ENCODE results near the gene HDAC8. TPM values are rescaled to one million over a fixed set of nuclear protein-coding genes. Genes with fewer than 3 reads are reported as not detected.
A peak's percentile ranks its signal among the peaks of the same experiment; 100 is the strongest.

HDAC8 gene
- total RNA-seq, 1 donor from 2014 or later, result 21.4 TPM

DNA sequence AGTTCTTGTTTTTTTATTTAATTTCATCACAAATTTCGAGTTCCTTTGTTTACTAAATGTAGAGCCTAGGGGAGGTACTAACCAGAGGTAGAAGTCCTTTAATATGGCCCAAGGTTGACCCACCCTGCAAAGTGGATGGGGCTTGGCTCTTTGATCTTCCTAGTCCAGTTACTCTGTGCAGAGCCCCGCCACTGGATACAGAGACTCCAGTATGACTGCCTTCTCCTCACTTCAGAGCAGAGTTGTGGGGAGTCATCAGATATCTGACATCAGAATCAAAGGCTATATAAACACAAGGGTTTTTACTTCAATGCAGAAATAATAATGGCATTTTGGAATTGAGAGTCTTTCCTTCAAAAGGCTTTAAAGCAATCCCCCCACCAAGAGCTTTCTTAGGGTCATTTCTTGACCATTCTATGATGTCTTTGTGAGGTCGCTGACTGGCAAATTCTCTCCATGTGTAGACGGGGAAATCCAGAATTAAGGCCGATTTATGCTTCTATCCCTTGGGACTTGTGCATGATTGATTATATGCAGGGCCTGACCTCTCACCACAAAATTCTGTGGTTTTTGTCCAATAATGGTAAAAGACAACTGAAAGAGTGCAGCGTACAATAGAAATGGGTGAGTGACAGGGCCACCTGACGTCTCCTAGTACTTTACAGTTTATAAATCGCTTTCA is 178.7 kb downstream of the HDAC8 start:
- peaks cover 0 to 20% (median 16%) of the 10 kb centered on the region in 3 donors for H3K4me1 ChIP-seq (ENCODE audit: control insufficient read depth in 3 of 3, insufficient read depth in 3 of 3, low read length in 3 of 3)
- H3K9me3 ChIP-seq (ENCODE audit: control insufficient read depth in 3 of 3, low read length in 3 of 3), result no peaks in the 10 kb centered on the region
- peak overlapping the region in 1 of 3 donors; percentile 8 for H3K9ac ChIP-seq (ENCODE audit: low read depth in 1 of 3, low read length in 3 of 3)
- H3K4me3 ChIP-seq (ENCODE audit: low read length in 3 of 3), result peak overlapping the region in 1 of 3 donors; percentile 35
- no peak overlapping the region for H3K27ac ChIP-seq (ENCODE audit: low read depth, low read length)
- H3K27me3 ChIP-seq (ENCODE audit: control insufficient read depth in 3 of 3, insufficient read depth in 3 of 3, low read length in 3 of 3), result no peaks in the 10 kb centered on the region
- H3K36me3 ChIP-seq (ENCODE audit: control insufficient read depth in 3 of 3, insufficient read depth in 3 of 3, low read length in 3 of 3), result no peaks in the 10 kb centered on the region

DNA sequence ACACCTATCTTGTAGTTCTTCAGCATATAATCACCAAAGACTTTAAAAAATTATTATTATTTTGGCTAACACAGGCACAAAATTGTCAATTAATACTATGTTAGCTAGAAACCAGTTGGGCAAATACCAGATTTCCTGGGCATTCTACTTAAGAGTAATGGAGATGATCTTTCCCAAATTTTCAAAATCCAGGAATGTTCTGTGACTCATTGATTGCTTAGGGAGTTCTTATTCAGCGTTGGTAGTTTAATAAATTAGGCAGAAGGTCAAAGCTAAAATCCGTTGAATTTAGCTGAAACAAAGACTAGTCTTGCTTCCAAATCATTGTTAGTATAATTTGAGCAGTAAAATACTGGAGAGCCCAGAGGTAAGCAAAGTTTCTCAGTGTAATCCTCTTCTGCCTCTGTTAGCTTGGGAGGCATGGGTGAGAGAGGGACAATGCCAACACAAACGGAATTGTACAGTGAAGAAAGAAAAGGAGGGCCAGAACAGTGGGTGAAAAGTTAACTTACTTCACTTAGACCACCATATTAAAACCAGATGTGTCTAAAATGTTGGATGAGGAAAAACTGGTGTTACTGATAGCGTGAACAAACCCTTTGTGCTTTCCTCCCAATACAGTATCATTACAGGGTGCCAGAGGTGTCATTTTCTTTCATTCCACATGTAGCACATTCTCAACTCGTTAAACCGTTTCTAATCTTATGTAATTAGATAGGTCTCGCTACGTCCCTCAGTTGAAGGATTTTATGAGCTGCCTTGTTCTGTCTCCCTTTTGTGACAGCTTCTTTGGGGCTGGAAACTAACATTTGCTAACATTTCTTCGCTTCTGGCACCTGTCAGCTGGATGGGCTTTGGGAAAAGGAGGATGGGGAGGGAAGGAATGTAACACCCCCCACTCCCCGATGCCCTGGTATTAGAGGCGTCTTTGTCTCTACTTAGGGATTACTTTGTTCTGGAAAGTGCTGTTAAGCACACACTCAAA is 179.5 kb downstream of the HDAC8 start:
- H3K4me3 ChIP-seq (ENCODE audit: low read length in 3 of 3), result no peak overlapping the region
- no peaks in the 10 kb centered on the region for H3K27me3 ChIP-seq (ENCODE audit: control insufficient read depth in 3 of 3, insufficient read depth in 3 of 3, low read length in 3 of 3)
- H3K4me1 ChIP-seq (ENCODE audit: control insufficient read depth in 3 of 3, insufficient read depth in 3 of 3, low read length in 3 of 3), result peaks cover 0 to 20% (median 16%) of the 10 kb centered on the region in 3 donors
- H3K9ac ChIP-seq (ENCODE audit: low read depth in 1 of 3, low read length in 3 of 3), result no peak overlapping the region
- H3K27ac ChIP-seq (ENCODE audit: low read depth, low read length), result no peak overlapping the region
- H3K9me3 ChIP-seq (ENCODE audit: control insufficient read depth in 3 of 3, low read length in 3 of 3), result no peaks in the 10 kb centered on the region
- no peaks in the 10 kb centered on the region for H3K36me3 ChIP-seq (ENCODE audit: control insufficient read depth in 3 of 3, insufficient read depth in 3 of 3, low read length in 3 of 3)

DNA sequence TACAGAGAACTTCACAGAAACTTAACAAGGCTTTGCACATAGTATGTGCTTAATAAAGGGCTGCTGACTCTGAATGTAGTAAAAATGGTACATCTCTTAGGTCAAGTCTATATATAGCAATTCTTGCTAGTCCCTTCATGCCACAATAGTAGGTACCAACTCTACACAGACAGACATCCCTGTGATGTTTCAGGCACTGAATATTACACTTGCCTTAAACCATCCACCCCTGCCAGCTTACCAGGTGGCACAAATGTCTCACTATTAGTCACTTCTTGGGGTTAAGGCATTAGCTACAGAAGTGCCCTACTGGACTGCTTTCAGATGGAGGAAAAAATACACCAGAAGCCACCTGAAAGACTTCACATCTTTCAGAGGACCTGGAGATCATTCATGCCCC is 180.6 kb downstream of the HDAC8 start:
- no peaks in the 10 kb centered on the region for H3K9me3 ChIP-seq (ENCODE audit: control insufficient read depth in 3 of 3, low read length in 3 of 3)
- H3K9ac ChIP-seq (ENCODE audit: low read depth in 1 of 3, low read length in 3 of 3), result no peak overlapping the region

GRCh38 chrX:72387247-72387646 is 185.4 kb downstream of the HDAC8 start:
- no peak overlapping the region for H3K4me3 ChIP-seq (ENCODE audit: low read length in 3 of 3)
- peaks cover 2 to 4% (median 3%) of the 10 kb centered on the region in 3 donors for H3K4me1 ChIP-seq (ENCODE audit: control insufficient read depth in 3 of 3, insufficient read depth in 3 of 3, low read length in 3 of 3)
- no peaks in the 10 kb centered on the region for H3K36me3 ChIP-seq (ENCODE audit: control insufficient read depth in 3 of 3, insufficient read depth in 3 of 3, low read length in 3 of 3)
- no peaks in the 10 kb centered on the region for H3K9me3 ChIP-seq (ENCODE audit: control insufficient read depth in 3 of 3, low read length in 3 of 3)
- no peak overlapping the region for H3K27ac ChIP-seq (ENCODE audit: low read depth, low read length)
- H3K9ac ChIP-seq (ENCODE audit: low read depth in 1 of 3, low read length in 3 of 3), result no peak overlapping the region
- H3K27me3 ChIP-seq (ENCODE audit: control insufficient read depth in 3 of 3, insufficient read depth in 3 of 3, low read length in 3 of 3), result no peaks in the 10 kb centered on the region

More for the DNA sequence above, 180.6 kb downstream of the HDAC8 start:
- no peak overlapping the region for H3K4me3 ChIP-seq (ENCODE audit: low read length in 3 of 3)
- no peaks in the 10 kb centered on the region for H3K36me3 ChIP-seq (ENCODE audit: control insufficient read depth in 3 of 3, insufficient read depth in 3 of 3, low read length in 3 of 3)
- no peaks in the 10 kb centered on the region for H3K27me3 ChIP-seq (ENCODE audit: control insufficient read depth in 3 of 3, insufficient read depth in 3 of 3, low read length in 3 of 3)
- H3K27ac ChIP-seq (ENCODE audit: low read depth, low read length), result no peak overlapping the region
- peaks cover 0 to 20% (median 16%) of the 10 kb centered on the region in 3 donors for H3K4me1 ChIP-seq (ENCODE audit: control insufficient read depth in 3 of 3, insufficient read depth in 3 of 3, low read length in 3 of 3)

DNA sequence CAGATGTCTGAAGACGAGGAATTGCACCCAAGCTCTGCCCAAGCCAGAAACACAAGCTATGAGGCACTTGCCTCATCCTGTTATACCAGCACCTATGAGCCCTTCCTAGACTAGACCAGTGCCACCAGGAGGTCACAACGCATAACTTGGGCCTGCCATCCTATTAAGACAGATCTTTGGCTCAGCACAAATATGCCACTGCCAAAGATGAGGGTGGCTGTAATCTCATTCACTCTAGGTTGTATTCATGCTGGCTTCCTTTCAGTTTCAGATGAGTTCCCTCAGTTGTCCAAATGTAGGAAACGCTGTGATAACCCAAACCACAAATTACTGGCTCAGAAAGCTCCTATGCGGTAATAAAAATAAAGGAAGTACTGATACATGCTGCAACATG is 190.4 kb downstream of the HDAC8 start:
- Histone ChIP-seq H3K4me1 (ENCODE audit: control insufficient read depth in 3 of 3, insufficient read depth in 3 of 3, low read length in 3 of 3) (peaks cover 4 to 15% (median 7%) of the 10 kb centered on the region in 3 donors), H3K9ac (ENCODE audit: low read depth in 1 of 3, low read length in 3 of 3) (no peak overlapping the region), H3K27ac (ENCODE audit: low read depth, low read length) (no peak overlapping the region), H3K9me3 (ENCODE audit: control insufficient read depth in 3 of 3, low read length in 3 of 3) (no peaks in the 10 kb centered on the region), H3K36me3 (ENCODE audit: control insufficient read depth in 3 of 3, insufficient read depth in 3 of 3, low read length in 3 of 3) (no peaks in the 10 kb centered on the region), H3K27me3 (ENCODE audit: control insufficient read depth in 3 of 3, insufficient read depth in 3 of 3, low read length in 3 of 3) (no peaks in the 10 kb centered on the region), H3K4me3 (ENCODE audit: low read length in 3 of 3) (no peak overlapping the region)

DNA sequence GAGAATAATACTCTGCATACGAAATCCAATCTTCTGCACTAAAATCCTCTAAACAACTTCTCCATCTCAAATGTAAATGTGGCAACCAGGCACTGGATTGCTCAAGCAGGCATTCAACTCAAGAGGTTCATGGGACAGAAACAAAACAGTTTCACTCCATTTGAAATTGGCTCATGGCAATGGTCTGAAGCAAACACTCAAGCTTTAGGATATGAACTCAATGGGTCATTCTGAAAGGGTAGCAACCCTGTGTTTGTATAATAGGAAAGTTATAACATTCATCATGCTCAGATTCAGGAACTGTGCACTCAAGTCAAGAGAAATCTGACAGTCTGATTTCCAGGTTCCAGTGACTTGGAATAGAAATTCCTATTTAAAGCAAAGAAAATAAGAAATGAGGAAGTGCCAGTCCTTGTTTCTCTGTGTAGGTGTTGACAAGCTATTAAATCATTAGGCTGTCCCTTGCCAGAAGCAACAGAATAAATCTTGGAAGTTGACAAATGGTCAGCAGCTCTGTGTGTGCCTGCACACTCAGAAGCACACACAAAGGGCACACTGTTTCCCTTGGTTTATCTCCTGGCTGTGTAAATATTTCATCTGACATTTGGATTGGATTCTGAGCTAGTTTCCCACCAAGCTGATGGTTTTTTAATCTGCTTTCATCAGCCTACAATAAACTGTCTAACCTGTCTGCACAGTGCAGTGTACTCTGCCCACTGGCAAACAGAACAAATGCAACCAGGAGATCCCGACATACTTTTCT is 191.0 kb downstream of the HDAC8 start:
- Histone ChIP-seq H3K36me3 (ENCODE audit: control insufficient read depth in 3 of 3, insufficient read depth in 3 of 3, low read length in 3 of 3) (no peaks in the 10 kb centered on the region), H3K27ac (ENCODE audit: low read depth, low read length) (no peak overlapping the region), H3K27me3 (ENCODE audit: control insufficient read depth in 3 of 3, insufficient read depth in 3 of 3, low read length in 3 of 3) (no peaks in the 10 kb centered on the region), H3K4me3 (ENCODE audit: low read length in 3 of 3) (no peak overlapping the region), H3K9ac (ENCODE audit: low read depth in 1 of 3, low read length in 3 of 3) (no peak overlapping the region), H3K4me1 (ENCODE audit: control insufficient read depth in 3 of 3, insufficient read depth in 3 of 3, low read length in 3 of 3) (peaks cover 4 to 15% (median 7%) of the 10 kb centered on the region in 3 donors), H3K9me3 (ENCODE audit: control insufficient read depth in 3 of 3, low read length in 3 of 3) (no peaks in the 10 kb centered on the region)

- H3K9ac ChIP-seq (ENCODE audit: low read depth in 1 of 3, low read length in 3 of 3), result no peak overlapping the region
- H3K36me3 ChIP-seq (ENCODE audit: control insufficient read depth in 3 of 3, insufficient read depth in 3 of 3, low read length in 3 of 3), result no peaks in the 10 kb centered on the region
- H3K4me3 ChIP-seq (ENCODE audit: low read length in 3 of 3), result no peak overlapping the region
- no peak overlapping the region for H3K27ac ChIP-seq (ENCODE audit: low read depth, low read length)
- no peaks in the 10 kb centered on the region for H3K27me3 ChIP-seq (ENCODE audit: control insufficient read depth in 3 of 3, insufficient read depth in 3 of 3, low read length in 3 of 3)
- no peaks in the 10 kb centered on the region for H3K9me3 ChIP-seq (ENCODE audit: control insufficient read depth in 3 of 3, low read length in 3 of 3)
- no peaks in the 10 kb centered on the region for H3K4me1 ChIP-seq (ENCODE audit: control insufficient read depth in 3 of 3, insufficient read depth in 3 of 3, low read length in 3 of 3)
Observed at GRCh38 chrX:72376124-72376523, 196.5 kb downstream of the HDAC8 start.

GRCh38 chrX:72373136-72373535 is 199.5 kb downstream of the HDAC8 start:
- Histone ChIP-seq H3K27ac (ENCODE audit: low read depth, low read length) (no peak overlapping the region), H3K4me1 (ENCODE audit: control insufficient read depth in 3 of 3, insufficient read depth in 3 of 3, low read length in 3 of 3) (no peaks in the 10 kb centered on the region), H3K27me3 (ENCODE audit: control insufficient read depth in 3 of 3, insufficient read depth in 3 of 3, low read length in 3 of 3) (peaks cover 0 to 6% (median 0%) of the 10 kb centered on the region in 3 donors), H3K9ac (ENCODE audit: low read depth in 1 of 3, low read length in 3 of 3) (no peak overlapping the region), H3K9me3 (ENCODE audit: control insufficient read depth in 3 of 3, low read length in 3 of 3) (no peaks in the 10 kb centered on the region), H3K36me3 (ENCODE audit: control insufficient read depth in 3 of 3, insufficient read depth in 3 of 3, low read length in 3 of 3) (no peaks in the 10 kb centered on the region), H3K4me3 (ENCODE audit: low read length in 3 of 3) (no peak overlapping the region)

- H3K4me1 ChIP-seq (ENCODE audit: control insufficient read depth in 3 of 3, insufficient read depth in 3 of 3, low read length in 3 of 3), result no peaks in the 10 kb centered on the region
- H3K27me3 ChIP-seq (ENCODE audit: control insufficient read depth in 3 of 3, insufficient read depth in 3 of 3, low read length in 3 of 3), result peaks cover 0 to 6% (median 0%) of the 10 kb centered on the region in 3 donors
- H3K9me3 ChIP-seq (ENCODE audit: control insufficient read depth in 3 of 3, low read length in 3 of 3), result no peaks in the 10 kb centered on the region
- H3K27ac ChIP-seq (ENCODE audit: low read depth, low read length), result no peak overlapping the region
- no peaks in the 10 kb centered on the region for H3K36me3 ChIP-seq (ENCODE audit: control insufficient read depth in 3 of 3, insufficient read depth in 3 of 3, low read length in 3 of 3)
- H3K4me3 ChIP-seq (ENCODE audit: low read length in 3 of 3), result no peak overlapping the region
- H3K9ac ChIP-seq (ENCODE audit: low read depth in 1 of 3, low read length in 3 of 3), result no peak overlapping the region
Observed at GRCh38 chrX:72372735-72373134, 199.9 kb downstream of the HDAC8 start.
